ENCODE results near the gene COL6A3. TPM values are rescaled to one million over a fixed set of nuclear protein-coding genes. Genes with fewer than 3 reads are reported as not detected.

The COL6A3 gene
- total and polyA plus RNA-seq, 7 donors, result 15.5 to 75.2 (median 59.1) TPM

DNA sequence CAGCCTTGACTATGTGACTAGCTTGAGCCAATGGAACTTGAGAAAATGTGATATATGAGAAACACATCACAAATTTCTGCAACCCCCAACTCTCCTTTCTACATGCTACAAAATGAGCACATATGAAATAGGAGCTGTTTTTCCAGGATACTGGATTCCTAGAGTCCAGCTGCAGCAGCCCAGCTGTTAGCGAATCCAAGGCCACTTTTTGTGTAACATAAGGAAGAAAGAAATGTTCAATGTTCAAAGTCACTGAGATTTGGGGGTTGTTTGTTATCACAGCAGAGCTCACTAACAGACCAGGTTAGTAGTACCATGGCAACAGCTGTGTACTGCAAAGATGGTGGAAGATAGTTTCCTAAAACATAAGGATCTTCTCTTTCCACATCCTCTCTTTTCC lies 12.6 kb upstream of the COL6A3 start:
- Histone ChIP-seq H3K4me1 (peaks cover 6% of the 10 kb centered on the region), H3K27ac (no peak overlapping the region), H3K27me3 (ENCODE audit: insufficient read depth in 3 of 3, low read length in 2 of 3) (no peaks in the 10 kb centered on the region), H3K36me3 (ENCODE audit: insufficient read depth in 1 of 2, low read depth in 1 of 2) (no peaks in the 10 kb centered on the region), H3K4me3 (no peak overlapping the region), H3K9me3 (no peaks in the 10 kb centered on the region)
- TF ChIP-seq, protein P1, sequence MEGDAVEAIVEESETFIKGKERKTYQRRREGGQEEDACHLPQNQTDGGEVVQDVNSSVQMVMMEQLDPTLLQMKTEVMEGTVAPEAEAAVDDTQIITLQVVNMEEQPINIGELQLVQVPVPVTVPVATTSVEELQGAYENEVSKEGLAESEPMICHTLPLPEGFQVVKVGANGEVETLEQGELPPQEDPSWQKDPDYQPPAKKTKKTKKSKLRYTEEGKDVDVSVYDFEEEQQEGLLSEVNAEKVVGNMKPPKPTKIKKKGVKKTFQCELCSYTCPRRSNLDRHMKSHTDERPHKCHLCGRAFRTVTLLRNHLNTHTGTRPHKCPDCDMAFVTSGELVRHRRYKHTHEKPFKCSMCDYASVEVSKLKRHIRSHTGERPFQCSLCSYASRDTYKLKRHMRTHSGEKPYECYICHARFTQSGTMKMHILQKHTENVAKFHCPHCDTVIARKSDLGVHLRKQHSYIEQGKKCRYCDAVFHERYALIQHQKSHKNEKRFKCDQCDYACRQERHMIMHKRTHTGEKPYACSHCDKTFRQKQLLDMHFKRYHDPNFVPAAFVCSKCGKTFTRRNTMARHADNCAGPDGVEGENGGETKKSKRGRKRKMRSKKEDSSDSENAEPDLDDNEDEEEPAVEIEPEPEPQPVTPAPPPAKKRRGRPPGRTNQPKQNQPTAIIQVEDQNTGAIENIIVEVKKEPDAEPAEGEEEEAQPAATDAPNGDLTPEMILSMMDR (IDR thresholded peaks at IDR 0.05), result no peak
- DNase-seq, result no peak
- no peak for ATAC-seq
- WGBS, 3 donors, result 83 to 91% (median 86%) methylated on average over 1 of the region's 1 CpG
- intact Hi-C loops (cut with DNase I), result loop anchor here in 1 of 2 donors (10.0 kb wide), 1 partner anchor 1182 kb away; no protein-coding TSS in a partner anchor

DNA sequence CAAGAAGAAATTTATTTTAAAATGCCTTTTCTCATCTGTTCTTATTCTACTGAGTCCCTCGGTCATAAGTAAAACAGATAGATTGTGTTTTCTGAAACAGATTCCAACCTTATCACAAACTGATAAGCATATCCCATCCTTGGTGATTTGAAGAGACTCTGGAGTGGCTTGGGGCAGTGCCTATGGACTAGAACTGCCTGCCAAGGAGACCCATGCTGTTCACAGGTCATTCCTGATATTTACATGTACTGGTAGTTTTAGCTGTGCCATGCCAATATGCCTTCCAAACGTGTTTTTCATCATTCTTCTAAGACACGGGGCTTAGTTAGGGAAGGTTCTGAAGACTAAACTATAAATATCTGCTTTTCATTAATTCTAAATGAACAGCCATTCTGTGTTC lies 11.4 kb upstream of the COL6A3 start:
- no peak for DNase-seq
- TF ChIP-seq, protein P1 (IDR thresholded peaks at IDR 0.05), result no peak
- Histone ChIP-seq H3K36me3 (ENCODE audit: insufficient read depth in 1 of 2, low read depth in 1 of 2) (no peaks in the 10 kb centered on the region), H3K27me3 (ENCODE audit: insufficient read depth in 3 of 3, low read length in 2 of 3) (no peaks in the 10 kb centered on the region), H3K9me3 (no peaks in the 10 kb centered on the region), H3K27ac (no peak overlapping the region), H3K4me3 (no peak overlapping the region), H3K4me1 (peaks cover 10% of the 10 kb centered on the region)
- intact Hi-C loops (cut with DNase I), result loop anchor here in 1 of 2 donors (10.0 kb wide), 1 partner anchor 1181 kb away; no protein-coding TSS in a partner anchor
- 80 to 82% (median 80%) methylated on average over 3 of the region's 3 CpGs for WGBS, 3 donors
- ATAC-seq, result no peak

DNA sequence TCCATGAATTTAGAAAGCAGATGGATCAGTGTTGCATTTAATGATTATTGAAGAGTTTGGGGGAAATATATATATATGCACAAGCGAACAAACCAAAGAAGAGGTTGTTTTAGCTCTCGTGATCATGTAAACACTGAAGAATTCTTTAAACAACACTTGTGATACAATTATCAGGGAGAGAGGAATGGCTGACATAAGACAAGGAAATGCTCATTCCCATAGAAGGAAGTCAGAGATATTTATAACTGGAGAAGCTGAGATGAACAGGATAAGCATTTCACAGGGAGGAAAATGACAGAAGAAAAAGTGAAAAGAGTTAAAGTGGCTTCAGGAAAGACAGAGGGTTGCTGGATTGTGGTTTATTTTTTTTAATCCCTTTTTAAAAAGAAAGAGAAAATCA lies 10.6 kb upstream of the COL6A3 start:
- WGBS, 3 donors, result 90 to 97% (median 96%) methylated on average over 2 of the region's 2 CpGs
- no peak for ATAC-seq
- intact Hi-C loops (cut with DNase I), result loop anchor here (5.0 to 10.0 kb wide), 3 partner anchors 48 to 1180 kb away; partner anchors contain the start of gene PRLH (in 1 of the 2)

DNA sequence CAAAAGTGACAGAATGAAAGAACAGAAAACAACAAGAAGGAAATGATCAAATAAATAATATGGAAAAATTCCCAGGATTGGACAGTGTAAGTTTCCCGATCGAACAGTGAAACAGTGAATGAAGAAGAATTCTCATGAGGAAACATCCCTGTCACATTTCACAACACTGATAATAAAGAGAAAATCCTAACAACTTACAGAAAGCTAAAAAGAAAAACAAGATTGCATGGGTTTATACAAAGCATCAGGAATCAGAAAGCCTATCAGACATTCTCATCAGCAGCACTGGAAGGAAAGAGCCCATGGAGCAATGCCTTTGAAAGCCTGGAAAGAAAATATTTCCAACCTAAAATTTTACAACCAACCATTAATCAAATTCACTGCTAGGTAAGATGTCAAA lies 9.9 kb upstream of the COL6A3 start:
- H3K36me3 ChIP-seq (ENCODE audit: insufficient read depth in 1 of 2, low read depth in 1 of 2), result no peaks in the 10 kb centered on the region
- DNase-seq, result no peak
- H3K27me3 ChIP-seq (ENCODE audit: insufficient read depth in 3 of 3, low read length in 2 of 3), result no peaks in the 10 kb centered on the region
- no peaks in the 10 kb centered on the region for H3K9me3 ChIP-seq
- TF ChIP-seq, protein P1 (IDR thresholded peaks at IDR 0.05), result no peak
- H3K4me3 ChIP-seq, result no peak overlapping the region
- WGBS, 3 donors, result 92 to 98% (median 93%) methylated on average over 2 of the region's 2 CpGs
- no peak for ATAC-seq
- H3K27ac ChIP-seq, result no peak overlapping the region
- H3K4me1 ChIP-seq, result peaks cover 14% of the 10 kb centered on the region
- intact Hi-C loops (cut with DNase I), result loop anchor here (5.0 to 10.0 kb wide), 3 partner anchors 48 to 1179 kb away; partner anchors contain the start of gene PRLH (in 1 of the 2)

More for the DNA sequence above, 10.6 kb upstream of the COL6A3 start:
- Histone ChIP-seq H3K27ac (no peak overlapping the region), H3K4me3 (no peak overlapping the region), H3K4me1 (peaks cover 11% of the 10 kb centered on the region), H3K36me3 (ENCODE audit: insufficient read depth in 1 of 2, low read depth in 1 of 2) (no peaks in the 10 kb centered on the region), H3K9me3 (no peaks in the 10 kb centered on the region), H3K27me3 (ENCODE audit: insufficient read depth in 3 of 3, low read length in 2 of 3) (no peaks in the 10 kb centered on the region)
- no peak for DNase-seq
- TF ChIP-seq, protein P1 (IDR thresholded peaks at IDR 0.05), result no peak

DNA sequence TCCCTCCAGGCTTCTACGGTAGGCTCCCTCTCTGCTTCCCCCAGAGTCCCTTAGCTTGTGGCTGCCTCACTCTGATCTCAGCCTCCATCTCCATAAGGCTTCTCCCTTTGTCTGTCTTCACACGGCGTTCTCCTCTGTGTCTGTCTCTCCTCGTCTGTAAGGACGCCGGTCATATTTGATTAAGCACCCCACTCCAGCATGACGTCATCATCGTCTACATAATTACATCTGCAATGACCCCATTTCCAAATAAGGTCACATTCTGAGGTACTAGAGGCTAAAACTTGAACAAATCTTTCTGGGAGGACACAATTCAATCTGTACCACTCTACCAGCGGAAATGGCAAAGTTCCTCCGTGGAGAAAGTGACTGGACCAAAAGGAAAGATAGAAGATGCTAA lies 8.3 kb upstream of the COL6A3 start:
- H3K36me3 ChIP-seq (ENCODE audit: insufficient read depth in 1 of 2, low read depth in 1 of 2), result no peaks in the 10 kb centered on the region
- H3K9me3 ChIP-seq, result no peaks in the 10 kb centered on the region
- no peak overlapping the region for H3K4me3 ChIP-seq
- intact Hi-C loops (cut with DNase I), result loop anchor here (5.0 to 10.0 kb wide), 3 partner anchors 50 to 1178 kb away; partner anchors contain the start of gene PRLH (in 1 of the 2)
- DNase-seq, result no peak
- H3K27ac ChIP-seq, result no peak overlapping the region
- no peaks in the 10 kb centered on the region for H3K27me3 ChIP-seq (ENCODE audit: insufficient read depth in 3 of 3, low read length in 2 of 3)
- peak in 2 of 4 donors; percentile 13 to 40 for ATAC-seq
- WGBS, 3 donors, result 90 to 93% (median 92%) methylated on average over 10 of the region's 10 CpGs
- peaks cover 14% of the 10 kb centered on the region for H3K4me1 ChIP-seq
- TF ChIP-seq, protein P1 (IDR thresholded peaks at IDR 0.05), result no peak
